PC-3 (cell line): Measurements from ENCODE around the gene TEKT5. TPM values are rescaled to one million over a fixed set of nuclear protein-coding genes. Genes with fewer than 3 reads are reported as not detected.
"Not testable (repeated sequence)": the region's sequence is repeated elsewhere in the genome, so short reads cannot be mapped to it uniquely, and the experiment has no call there.

Experiments used
- ATAC-seq: fragments of 200-7000 bp; cut with Tn5 transposase; 2 replicates; pipeline ENCODE4 v1.9.1; 2020; ENCODE audit warnings: mild to moderate bottlenecking, moderate library complexity
- BruUV-seq: library from RNA; stranded (reverse); fragments of 400-500 nt; replicated peaks from 2 replicates; lab custom pipeline; 2021; lab: Mats Ljungman, UMichigan
- CTCF ChIA-PET: fragments of 300-600 bp; sonication (Branson Sonifier 250); formaldehyde crosslinking; loops from one replicate; lab custom pipeline; 2022; ENCODE audit warnings: antibody characterized with exemption; lab: Charles Lee
- POLR2A ChIA-PET: fragments of 300-600 bp; sonication (Branson Sonifier 250); formaldehyde crosslinking; loops from one replicate; lab custom pipeline; 2022; ENCODE audit warnings: antibody characterized with exemption; ENCODE audit not compliant: unreplicated experiment; lab: Charles Lee
- DNase-seq: peaks from one replicate; pipeline ENCODE4 v3.0.0-alpha.2; 2015
- H2AFZ ChIP-seq: fragments of 300-600 bp; sonication (generic); 2 replicates; pipeline ENCODE4 v1.6.0; 2016; ENCODE audit warnings: antibody characterized with exemption, low read length
- H3F3A ChIP-seq: fragments of 300-600 bp; sonication (generic); one replicate; pipeline ENCODE4 v1.6.0; 2017; ENCODE audit warnings: antibody characterized with exemption, low read length, control low read depth, mild to moderate bottlenecking; ENCODE audit not compliant: unreplicated experiment
- H3K27ac ChIP-seq: fragments of 300-600 bp; sonication (generic); 2 replicates; pipeline ENCODE4 v1.5.1; 2016; ENCODE audit warnings: mild to moderate bottlenecking, low read length
- H3K27me3 ChIP-seq: fragments of 300-600 bp; sonication (generic); 2 replicates; pipeline ENCODE4 v1.6.1; 2016; ENCODE audit warnings: low read length, mixed read lengths
- H3K36me3 ChIP-seq: fragments of 300-600 bp; sonication (generic); 2 replicates; pipeline ENCODE4 v1.6.1; 2016; ENCODE audit warnings: low read depth, mixed run types, low read length, mixed read lengths
- H3K4me1 ChIP-seq: fragments of 300-600 bp; sonication (generic); 2 replicates; pipeline ENCODE4 v1.5.1; 2016; ENCODE audit warnings: low read length; ENCODE audit not compliant: insufficient read depth
- H3K4me2 ChIP-seq: fragments of 300-600 bp; sonication (generic); 2 replicates; pipeline ENCODE4 v1.6.0; 2016; ENCODE audit warnings: low read length
- H3K4me3 ChIP-seq: fragments of 300-600 bp; sonication (generic); 2 replicates; pipeline ENCODE4 v1.5.1; 2016; ENCODE audit warnings: mild to moderate bottlenecking, low read length, mixed read lengths
- H3K79me2 ChIP-seq: fragments of 300-600 bp; sonication (generic); 2 replicates; pipeline ENCODE4 v1.6.1; 2017; ENCODE audit warnings: low read length, mixed read lengths
- H3K9ac ChIP-seq: fragments of 300-600 bp; sonication (generic); 2 replicates; pipeline ENCODE4 v1.6.0; 2016; ENCODE audit warnings: mild to moderate bottlenecking, low read length
- H3K9me2 ChIP-seq: fragments of 300-600 bp; sonication (generic); replicated peaks from 2 replicates; pipeline ENCODE4 v1.6.1; 2016; ENCODE audit warnings: mixed run types, low read length, mixed read lengths
- H3K9me3 ChIP-seq: fragments of 300-600 bp; sonication (generic); 2 replicates; pipeline ENCODE4 v1.6.1; 2016; ENCODE audit warnings: low read length, mixed read lengths
- H4K20me1 ChIP-seq: fragments of 300-600 bp; sonication (generic); 2 replicates; pipeline ENCODE4 v1.6.1; 2016; ENCODE audit warnings: low read length, mixed read lengths
- EZH2 ChIP-seq: fragments of 300-600 bp; sonication (generic); IDR thresholded peaks from one replicate; pipeline ENCODE4 v1.6.1; 2017; ENCODE audit warnings: antibody characterized with exemption, mild to moderate bottlenecking, low read length; ENCODE audit not compliant: unreplicated experiment
- EZH2phosphoT487 ChIP-seq: fragments of 300-600 bp; sonication (generic); IDR thresholded peaks from 2 replicates; pipeline ENCODE4 v1.6.1; 2018; ENCODE audit warnings: mild to moderate bottlenecking, antibody characterized with exemption, low read length, borderline replicate concordance
- intact Hi-C: fragments of 100-400 bp; cut with micrococcal nuclease; formaldehyde crosslinking; loops from 2 replicates; pipeline ENCODE4 v1.9.0; 2023
- total RNA-seq: library from RNA; depleted of rRNA; stranded (reverse); fragments of >200 nt; gene quantifications from 2 replicates; pipeline ENCODE4 v1.2.3, GENCODE V29; 2014
- TF ChIP-seq, protein P1 (sequence below): fragments of 300-600 bp; sonication (generic); conservative IDR thresholded peaks from 2 replicates; pipeline ENCODE4 v1.5.1; 2017; ENCODE audit warnings: antibody characterized with exemption, low read depth, mild to moderate bottlenecking, low read length

The TEKT5 gene
- total RNA-seq, 1 experiment from 2014 or later, result not detected

- no TSS peak for BruUV-seq
- Histone ChIP-seq H3K9me3 (no peaks in the 10 kb centered on the region), H3F3A (no peaks in the 10 kb centered on the region), H3K4me3 (peak overlapping the region; percentile 80), H3K36me3 (no peaks in the 10 kb centered on the region), H3K9me2 (no peaks in the 10 kb centered on the region), H3K4me2 (peak overlapping the region; percentile 83), H2AFZ (peak overlapping the region; percentile 90), H3K27me3 (no peaks in the 10 kb centered on the region), H3K27ac (no peak overlapping the region), H3K9ac (peak overlapping the region; percentile 98), H3K79me2 (peaks cover 5% of the 10 kb centered on the region; the same call in 1 of the 2 replicates), H4K20me1 (no peaks in the 10 kb centered on the region), H3K4me1 (peaks cover 14% of the 10 kb centered on the region)
- POLR2A ChIA-PET, result interaction anchor here (1.3 kb wide), 1 partner anchor 199 kb away, joined by 5 read pairs; the partner anchor contains the start of gene DEXI
- DNase-seq (no peak), ATAC-seq (no peak)
- CTCF ChIA-PET, result no interaction called here
- TF ChIP-seq EZH2phosphoT487 (no peak), EZH2 (no peak)
- TF ChIP-seq, protein P1, sequence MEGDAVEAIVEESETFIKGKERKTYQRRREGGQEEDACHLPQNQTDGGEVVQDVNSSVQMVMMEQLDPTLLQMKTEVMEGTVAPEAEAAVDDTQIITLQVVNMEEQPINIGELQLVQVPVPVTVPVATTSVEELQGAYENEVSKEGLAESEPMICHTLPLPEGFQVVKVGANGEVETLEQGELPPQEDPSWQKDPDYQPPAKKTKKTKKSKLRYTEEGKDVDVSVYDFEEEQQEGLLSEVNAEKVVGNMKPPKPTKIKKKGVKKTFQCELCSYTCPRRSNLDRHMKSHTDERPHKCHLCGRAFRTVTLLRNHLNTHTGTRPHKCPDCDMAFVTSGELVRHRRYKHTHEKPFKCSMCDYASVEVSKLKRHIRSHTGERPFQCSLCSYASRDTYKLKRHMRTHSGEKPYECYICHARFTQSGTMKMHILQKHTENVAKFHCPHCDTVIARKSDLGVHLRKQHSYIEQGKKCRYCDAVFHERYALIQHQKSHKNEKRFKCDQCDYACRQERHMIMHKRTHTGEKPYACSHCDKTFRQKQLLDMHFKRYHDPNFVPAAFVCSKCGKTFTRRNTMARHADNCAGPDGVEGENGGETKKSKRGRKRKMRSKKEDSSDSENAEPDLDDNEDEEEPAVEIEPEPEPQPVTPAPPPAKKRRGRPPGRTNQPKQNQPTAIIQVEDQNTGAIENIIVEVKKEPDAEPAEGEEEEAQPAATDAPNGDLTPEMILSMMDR, result no peak
- intact Hi-C loops, result loop anchor here (5.0 kb wide), 1 partner anchor 199 kb away; the partner anchor contains the start of genes CLEC16A and DEXI
These were observed 48.5 kb upstream of the TEKT5 start for GRCh38 chr16:10743227-10743609.

DNA sequence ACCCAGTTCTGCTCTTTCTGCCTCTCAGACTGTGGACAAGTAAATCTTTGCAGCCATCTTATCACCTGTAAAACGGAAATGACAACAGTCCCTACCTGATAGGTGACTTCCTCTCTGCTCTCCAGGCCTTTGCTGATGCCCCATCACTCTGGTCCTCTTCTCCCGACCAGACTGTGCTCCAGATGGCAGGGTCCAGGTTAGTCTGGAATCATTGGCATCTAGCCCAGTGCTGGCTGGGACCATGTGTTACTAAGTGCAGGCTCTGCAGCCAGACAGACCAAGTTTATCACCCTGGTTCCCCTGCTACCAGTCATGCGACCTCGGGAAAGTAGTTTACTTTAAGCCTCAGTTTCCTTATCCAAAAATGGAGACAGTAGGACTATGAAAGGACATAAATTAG is 47.1 kb upstream of the TEKT5 start:
- Histone ChIP-seq H3K27me3 (no peaks in the 10 kb centered on the region), H2AFZ (no peak overlapping the region), H3K79me2 (peaks cover 5% of the 10 kb centered on the region; the same call in 1 of the 2 replicates), H3K36me3 (no peaks in the 10 kb centered on the region), H3F3A (no peaks in the 10 kb centered on the region), H3K4me1 (peaks cover 21% of the 10 kb centered on the region), H3K4me2 (no peak overlapping the region), H3K9me3 (no peaks in the 10 kb centered on the region), H4K20me1 (no peaks in the 10 kb centered on the region), H3K9me2 (no peaks in the 10 kb centered on the region), H3K9ac (no peak overlapping the region), H3K27ac (no peak overlapping the region), H3K4me3 (no peak overlapping the region)
- BruUV-seq, result no TSS peak
- intact Hi-C loops, result loop anchor here (5.0 kb wide), 1 partner anchor 200 kb away; the partner anchor contains the start of genes CLEC16A and DEXI
- ChIA-PET CTCF (no interaction called here), POLR2A (no interaction called here)
- ATAC-seq, result no peak
- no peak for DNase-seq
- TF ChIP-seq EZH2phosphoT487, result no peak
- TF ChIP-seq, protein P1, result no peak
- TF ChIP-seq EZH2, result no peak

- H3K9me3 ChIP-seq, H3K27ac ChIP-seq, H3K4me2 ChIP-seq, H3K9me2 ChIP-seq, H4K20me1 ChIP-seq, H3F3A ChIP-seq, POLR2A ChIA-PET, H3K27me3 ChIP-seq, CTCF ChIA-PET, H3K9ac ChIP-seq, H3K79me2 ChIP-seq, H3K4me3 ChIP-seq, ATAC-seq, BruUV-seq, H2AFZ ChIP-seq, H3K36me3 ChIP-seq, DNase-seq: not testable (repeated sequence)
- peaks cover 21% of the 10 kb centered on the region for H3K4me1 ChIP-seq
- intact Hi-C loops, result loop anchor here (5.0 kb wide), 1 partner anchor 201 kb away; the partner anchor contains the start of genes CLEC16A and DEXI
These were observed 46.5 kb upstream of the TEKT5 start for GRCh38 chr16:10741249-10741648.
